ENCODE data around the gene ATF7IP2. TPM values are rescaled to one million over a fixed set of nuclear protein-coding genes. Genes with fewer than 3 reads are reported as not detected.
"Not testable (repeated sequence)": the region's sequence is repeated elsewhere in the genome, so short reads cannot be mapped to it uniquely, and the experiment has no call there.

The ATF7IP2 gene
- total and polyA plus RNA-seq, 8 donors, result 8.5 to 14.3 (median 12.8) TPM

GRCh38 chr16:10356870-10357842 lies 28.7 kb upstream of the ATF7IP2 start:
- Histone ChIP-seq H3K4me3 (no peak overlapping the region), H3K27ac (no peak overlapping the region), H3K27me3 (no peaks in the 10 kb centered on the region), H3K4me1 (no peaks in the 10 kb centered on the region), H3K9me3 (peaks cover 0 to 16% of the 10 kb centered on the region in 2 donors), H3K36me3 (no peaks in the 10 kb centered on the region)
- intact Hi-C loops (cut with DNase I), result no loop called here
- DNase-seq (no peak), ATAC-seq (no peak)
- no peak for TF ChIP-seq CTCF (IDR thresholded peaks at IDR 0.05)

GRCh38 chr16:10361747-10362076 lies 24.1 kb upstream of the ATF7IP2 start:
- intact Hi-C loops (cut with DNase I); H3K27ac ChIP-seq; H3K4me1 ChIP-seq; H3K9me3 ChIP-seq; H3K36me3 ChIP-seq; H3K27me3 ChIP-seq; H3K4me3 ChIP-seq; DNase-seq; ATAC-seq: not testable (repeated sequence)

- Histone ChIP-seq H3K9me3 (peaks cover 0 to under 1% of the 10 kb centered on the region in 2 donors), H3K27ac (no peak overlapping the region), H3K4me1 (no peaks in the 10 kb centered on the region), H3K4me3 (no peak overlapping the region), H3K27me3 (no peaks in the 10 kb centered on the region), H3K36me3 (no peaks in the 10 kb centered on the region)
- ATAC-seq, result no peak
- no peak for TF ChIP-seq CTCF (IDR thresholded peaks at IDR 0.05)
- DNase-seq, result no peak
- intact Hi-C loops (cut with DNase I), result no loop called here
Measured at GRCh38 chr16:10362077-10362863, 23.6 kb upstream of the ATF7IP2 start.

DNA sequence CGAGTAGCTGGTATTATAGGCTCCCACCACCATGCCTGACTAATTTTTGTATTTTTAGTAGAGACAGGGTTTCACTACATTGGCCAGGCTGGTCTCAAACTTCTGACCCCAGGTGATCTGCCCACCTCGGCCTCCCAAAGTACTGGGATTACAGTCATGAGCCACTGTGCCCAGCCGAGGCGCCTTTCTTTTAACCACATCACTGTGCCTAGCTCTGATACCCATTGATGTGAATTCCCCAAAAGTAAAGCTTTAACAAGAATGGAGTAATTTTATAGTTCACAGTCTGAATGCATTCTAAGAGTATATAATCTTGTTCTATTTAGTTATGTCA lies 23.0 kb upstream of the ATF7IP2 start:
- H3K27me3 ChIP-seq; DNase-seq; H3K9me3 ChIP-seq; H3K4me3 ChIP-seq; intact Hi-C loops (cut with DNase I); H3K36me3 ChIP-seq; H3K4me1 ChIP-seq; H3K27ac ChIP-seq; ATAC-seq: not testable (repeated sequence)

GRCh38 chr16:10366619-10367018 lies 19.2 kb upstream of the ATF7IP2 start:
- H3K27ac ChIP-seq; H3K27me3 ChIP-seq; ATAC-seq; DNase-seq; H3K36me3 ChIP-seq; intact Hi-C loops (cut with DNase I); H3K4me3 ChIP-seq; H3K4me1 ChIP-seq: not testable (repeated sequence)
- H3K9me3 ChIP-seq, result peaks cover 0 to 17% of the 10 kb centered on the region in 2 donors

- no peaks in the 10 kb centered on the region for H3K36me3 ChIP-seq
- no peak for ATAC-seq
- intact Hi-C loops (cut with DNase I), result no loop called here
- H3K27ac ChIP-seq, result no peak overlapping the region
- no peaks in the 10 kb centered on the region for H3K27me3 ChIP-seq
- no peak overlapping the region for H3K4me3 ChIP-seq
- peaks cover 0 to 18% of the 10 kb centered on the region in 2 donors for H3K9me3 ChIP-seq
- TF ChIP-seq CTCF (IDR thresholded peaks at IDR 0.05), result no peak
- no peak for DNase-seq
- no peaks in the 10 kb centered on the region for H3K4me1 ChIP-seq
Measured at GRCh38 chr16:10367616-10368188, 18.2 kb upstream of the ATF7IP2 start.

All from left lung (tissue), 10 donors.